Endothelial cell of umbilical vein (primary cell): ENCODE data around the gene RAD52. TPM values are rescaled to one million over a fixed set of nuclear protein-coding genes. Genes with fewer than 3 reads are reported as not detected.

ENCODE experiments used
- BruUV-seq: library from RNA; stranded (reverse); fragments of 400-500 nt; replicated peaks from 2 replicates; lab custom pipeline; 2021; lab: Mats Ljungman, UMichigan
- CTCF ChIA-PET: fragments of 300-600, 350-600 bp; sonication (Branson Sonifier 250); formaldehyde crosslinking; loops from one replicate; lab custom pipeline; 2021; ENCODE audit warnings: antibody characterized with exemption, inconsistent platforms; lab: Charles Lee
- POLR2A ChIA-PET: fragments of 300-600, 350-600 bp; sonication (Branson Sonifier 250); formaldehyde crosslinking; loops from one replicate; lab custom pipeline; 2021; ENCODE audit warnings: antibody characterized with exemption, inconsistent platforms; lab: Charles Lee
- DNase-seq: peaks from one replicate; pipeline ENCODE4 v3.0.0-alpha.2; 2011; ENCODE audit warnings: low read depth, low spot score
- FAIRE-seq: peaks from 2 replicates; lab custom pipeline; 2011; peaks lifted over from hg19 to GRCh38; lab: Jason Lieb, UNC
- H2AFZ ChIP-seq: 2 replicates; pipeline ENCODE4 v1.6.0; 2012; ENCODE audit warnings: low read depth, low read length, control low read depth, inconsistent platforms
- H3K27ac ChIP-seq: 2 replicates; pipeline ENCODE4 v1.5.1; 2011; ENCODE audit warnings: low read depth, mild to moderate bottlenecking, control low read depth, low read length, moderate library complexity; ENCODE audit not compliant: insufficient read depth
- H3K27me3 ChIP-seq, 2 experiments: 2 replicates each; pipeline versions ENCODE4 v1.6.0 to v1.6.1; 2011; ENCODE audit warnings: low read length in 2 of 2, mixed read lengths in 1 of 2; ENCODE audit not compliant: control insufficient read depth in 2 of 2, insufficient read depth in 2 of 2
- H3K36me3 ChIP-seq, 2 experiments: 2 replicates in 1 of 2; 3 replicates in 1 of 2; pipeline ENCODE4 v1.5.1; 2011; ENCODE audit warnings: low read length in 2 of 2, mild to moderate bottlenecking in 1 of 2, moderate library complexity in 1 of 2; ENCODE audit not compliant: control insufficient read depth in 2 of 2, insufficient read depth in 2 of 2; ENCODE audit errors: extremely low read depth in 1 of 2
- H3K4me1 ChIP-seq: 3 replicates; pipeline ENCODE4 v1.5.1; 2011; ENCODE audit warnings: mild to moderate bottlenecking, low read length; ENCODE audit not compliant: control insufficient read depth, insufficient read depth; ENCODE audit errors: extremely low read depth
- H3K4me2 ChIP-seq: 2 replicates; pipeline ENCODE4 v1.6.1; 2011; ENCODE audit warnings: low read length, control low read depth, mixed read lengths; ENCODE audit not compliant: insufficient read depth
- H3K4me3 ChIP-seq, 3 experiments: fragments of 200-600 bp in 1 of 3; sonication (generic), shearing (Covaris generic) in 1 of 3; replicated peaks in 1 of 3; 2 replicates each; pipeline ENCODE4 v1.5.1; 2011 to 2016; ENCODE audit warnings: control low read depth in 3 of 3, low read length in 3 of 3, mild to moderate bottlenecking in 2 of 3, inconsistent platforms in 1 of 3, low read depth in 1 of 3, moderate library complexity in 1 of 3; ENCODE audit not compliant: insufficient read depth in 1 of 3
- H3K79me2 ChIP-seq: 2 replicates; pipeline ENCODE4 v1.6.0; 2012; ENCODE audit warnings: low read length, inconsistent platforms; ENCODE audit not compliant: control insufficient read depth, insufficient read depth
- H3K9ac ChIP-seq: replicated peaks from 2 replicates; pipeline ENCODE3; 2011; ENCODE audit warnings: low read length, control low read depth; ENCODE audit not compliant: insufficient read depth; ENCODE audit errors: extremely low read depth
- H3K9me1 ChIP-seq: replicated peaks from 3 replicates; pipeline ENCODE4 v1.6.0; 2011; ENCODE audit warnings: mild to moderate bottlenecking, low read length; ENCODE audit not compliant: control insufficient read depth, insufficient read depth; ENCODE audit errors: extremely low read depth
- H3K9me3 ChIP-seq: replicated peaks from 2 replicates; pipeline ENCODE4 v1.5.1; 2012; ENCODE audit warnings: low read length, inconsistent platforms; ENCODE audit not compliant: control insufficient read depth, insufficient read depth
- H4K20me1 ChIP-seq: replicated peaks from 2 replicates; pipeline ENCODE3; 2011; ENCODE audit warnings: mild to moderate bottlenecking, low read length; ENCODE audit not compliant: control insufficient read depth, insufficient read depth; ENCODE audit errors: extremely low read depth
- CTCF ChIP-seq, 2 donors: IDR thresholded peaks; 1 replicate in 1 of 2; 2 replicates in 1 of 2; pipeline ENCODE4 v1.5.1; 2011; ENCODE audit warnings: low read length in 2 of 2, mild to moderate bottlenecking in 2 of 2, moderate library complexity in 2 of 2, control low read depth in 1 of 2, inconsistent platforms in 1 of 2, low read depth in 1 of 2; ENCODE audit not compliant: insufficient read depth in 1 of 2; ENCODE audit errors: extremely low read depth in 1 of 2
- EZH2 ChIP-seq: IDR thresholded peaks from 2 replicates; pipeline ENCODE4 v1.6.1; 2012; ENCODE audit warnings: borderline replicate concordance, low read depth, mild to moderate bottlenecking, moderate library complexity, low read length, inconsistent platforms; ENCODE audit not compliant: severe bottlenecking
- FOS ChIP-seq: IDR thresholded peaks from 2 replicates; pipeline ENCODE4 v1.6.1; 2011; ENCODE audit warnings: mild to moderate bottlenecking, low read length, moderate library complexity, borderline replicate concordance; ENCODE audit not compliant: insufficient read depth
- GATA2 ChIP-seq: IDR thresholded peaks from 2 replicates; pipeline ENCODE4 v1.7.0; 2011; ENCODE audit warnings: low read depth, mild to moderate bottlenecking, moderate library complexity, mixed read lengths, low read length; ENCODE audit not compliant: insufficient read length, insufficient read depth
- JUN ChIP-seq: IDR thresholded peaks from 2 replicates; pipeline ENCODE4 v1.6.1; 2011; ENCODE audit warnings: borderline replicate concordance, low read depth; ENCODE audit not compliant: insufficient read length, insufficient read depth
- MAX ChIP-seq: IDR thresholded peaks from 2 replicates; pipeline ENCODE4 v1.6.1; 2011; ENCODE audit not compliant: insufficient read depth, insufficient read length
- MYC ChIP-seq: IDR thresholded peaks from one replicate; pipeline ENCODE4 v1.6.1; 2011; ENCODE audit warnings: mild to moderate bottlenecking, low read depth, low read length
- POLR2A ChIP-seq: IDR thresholded peaks from 2 replicates; pipeline ENCODE4 v1.6.1; 2012; ENCODE audit warnings: low read depth, mild to moderate bottlenecking, control low read depth, low read length
- POLR2AphosphoS5 ChIP-seq: IDR thresholded peaks from 2 replicates; pipeline ENCODE4 v1.6.1; 2012; ENCODE audit warnings: low read depth, mild to moderate bottlenecking, control low read depth, low read length, moderate library complexity; ENCODE audit not compliant: insufficient read depth
- dilution Hi-C: fragments of 300-500 bp; cut with MboI; formaldehyde crosslinking; loops from one replicate; pipeline ENCODE4 v1.15.0; 2019; ENCODE audit warnings: low sequenced_read_pairs; ENCODE audit not compliant: extremely low pct_ligation_motif_present
- intact Hi-C: fragments of 100-400 bp; cut with micrococcal nuclease; formaldehyde crosslinking; loops from one replicate; pipeline ENCODE4 v1.10.0; 2022
- polyA plus RNA-seq, 4 experiments: library from polyadenylated mRNA; depleted of rRNA in 3 of 4; stranded (reverse) in 3 of 4; unstranded in 1 of 4; fragments of >200 nt; gene quantifications; 2 replicates each; pipeline versions ENCODE4 v1.2.1 to v1.2.3, GENCODE V29; 2011 to 2012; ENCODE audit warnings: missing spikeins in 1 of 4
- total RNA-seq: library from RNA; stranded (reverse); gene quantifications from 2 replicates; pipeline ENCODE4 v1.2.3, GENCODE V29; 2021

RAD52 gene
- total and polyA plus RNA-seq, 2 donors (not counting 3 experiments of a cell fraction or from before 2014, with no cell fraction given): 9.4 to 16.1 TPM

- ChIA-PET POLR2A (no interaction called here), CTCF (interaction anchor here (3.5 to 4.2 kb wide), 2 partner anchors 18 to 162 kb away, joined by 14 to 16 read pairs; partner anchors contain the start of gene RAD52)
- Histone ChIP-seq H3K27me3 (no peaks in the 10 kb centered on the region), H3K9ac (no peak overlapping the region), H3K9me3 (no peaks in the 10 kb centered on the region), H3K4me2 (no peak overlapping the region), H3K4me3 (no peak overlapping the region), H3K9me1 (no peaks in the 10 kb centered on the region), H3K27ac (no peak overlapping the region), H4K20me1 (no peaks in the 10 kb centered on the region), H2AFZ (peak overlapping the region; percentile 22), H3K4me1 (peaks cover 4% of the 10 kb centered on the region), H3K36me3 (peaks cover 2 to 14% of the 10 kb centered on the region in 2 experiments), H3K79me2 (no peaks in the 10 kb centered on the region)
- BruUV-seq: no TSS peak
- FAIRE-seq: peak; percentile 24
- TF ChIP-seq FOS (no peak), JUN (peak; percentile 41)
- dilution Hi-C loops (no loop called here), intact Hi-C loops (no loop called here)
- DNase-seq: no peak
These were observed 17.9 kb downstream of the RAD52 start for GRCh38 chr12:931591-931990.

- TF ChIP-seq CTCF (IDR thresholded peaks at IDR 0.05; ENCODE audit: extremely low read depth in 1 of 2, insufficient read depth in 1 of 2, low read depth in 1 of 2, low read length in 2 of 2) (no peak), POLR2AphosphoS5 (no peak), MAX (no peak), GATA2 (no peak), FOS (no peak), MYC (no peak), JUN (no peak), EZH2 (no peak), POLR2A (no peak)
- H3K9me3 ChIP-seq: no peaks in the 10 kb centered on the region
- FAIRE-seq (no peak), DNase-seq (no peak)
- H3K4me1 ChIP-seq: peaks cover 4% of the 10 kb centered on the region
- H3K9me1 ChIP-seq: no peaks in the 10 kb centered on the region
- POLR2A ChIA-PET: no interaction called here
- intact Hi-C loops: no loop called here
- no peak overlapping the region for H3K4me2 ChIP-seq
- H2AFZ ChIP-seq: no peak overlapping the region
- no peaks in the 10 kb centered on the region for H3K79me2 ChIP-seq
- BruUV-seq: no TSS peak
- H3K9ac ChIP-seq: no peak overlapping the region
- CTCF ChIA-PET: interaction anchor here (3.5 to 4.2 kb wide), 2 partner anchors 18 to 162 kb away, joined by 14 to 16 read pairs; partner anchors contain the start of gene RAD52
- H4K20me1 ChIP-seq: no peaks in the 10 kb centered on the region
- dilution Hi-C loops: no loop called here
- no peaks in the 10 kb centered on the region for H3K27me3 ChIP-seq
- no peak overlapping the region for H3K4me3 ChIP-seq
- peaks cover 4 to 14% of the 10 kb centered on the region in 2 experiments for H3K36me3 ChIP-seq
- no peak overlapping the region for H3K27ac ChIP-seq
These were observed 18.4 kb downstream of the RAD52 start for GRCh38 chr12:931060-931459.
